BJ (cell line): ENCODE data around the gene TRPM5. TPM values are rescaled to one million over a fixed set of nuclear protein-coding genes. Genes with fewer than 3 reads are reported as not detected.

Source experiments
- CTCF ChIA-PET: fragments of 350-600 bp; formaldehyde crosslinking; extraction: SDS; loops from one replicate; lab custom pipeline; 2021; ENCODE audit warnings: antibody characterized with exemption, inconsistent platforms; lab: Yijun Ruan, JAX
- POLR2A ChIA-PET: fragments of 300-600 bp; sonication (Branson Sonifier 250); formaldehyde crosslinking; extraction: SDS; loops from one replicate; lab custom pipeline; 2021; ENCODE audit warnings: antibody characterized with exemption; lab: Charles Lee
- DNase-seq: peaks from one replicate; pipeline ENCODE4 v3.0.0-alpha.2; 2011; ENCODE audit warnings: low read depth
- H3K27me3 ChIP-seq: 2 replicates; pipeline ENCODE4 v1.6.0; 2011; ENCODE audit warnings: low read length; ENCODE audit not compliant: control insufficient read depth, insufficient read depth
- H3K36me3 ChIP-seq: 2 replicates; pipeline ENCODE4 v1.5.1; 2011; ENCODE audit warnings: low read length; ENCODE audit not compliant: control insufficient read depth, insufficient read depth
- H3K4me3 ChIP-seq: 2 replicates; pipeline ENCODE4 v1.5.1; 2011; ENCODE audit warnings: low read depth, mild to moderate bottlenecking, control low read depth, low read length
- CTCF ChIP-seq: IDR thresholded peaks from 2 replicates; pipeline ENCODE4 v1.5.1; 2011; ENCODE audit warnings: low read depth, mild to moderate bottlenecking, control low read depth, inconsistent platforms, low read length, moderate library complexity; ENCODE audit not compliant: insufficient read depth
- polyA plus RNA-seq: library from polyadenylated mRNA; depleted of rRNA; stranded (reverse); fragments of >200 nt; gene quantifications from 2 replicates; pipeline ENCODE4 v1.2.3, GENCODE V29; 2011

TRPM5 gene
- polyA plus RNA-seq, 1 experiment = not detected

- no peak for DNase-seq
- Histone ChIP-seq H3K27me3 (no peaks in the 10 kb centered on the region), H3K4me3 (no peak overlapping the region), H3K36me3 (no peaks in the 10 kb centered on the region)
- TF ChIP-seq CTCF = no peak
- CTCF ChIA-PET = interaction anchor here (0.6 kb wide), 1 partner anchor 46 kb away, joined by 3 read pairs; no protein-coding TSS in a partner anchor
- POLR2A ChIA-PET = no interaction called here
Measured at GRCh38 chr11:2473361-2474058, 29.2 kb upstream of the TRPM5 start.

- ChIA-PET CTCF (no interaction called here), POLR2A (no interaction called here)
- Histone ChIP-seq H3K4me3 (no peak overlapping the region), H3K27me3 (no peaks in the 10 kb centered on the region), H3K36me3 (no peaks in the 10 kb centered on the region)
- no peak for DNase-seq
- TF ChIP-seq CTCF = no peak
Measured at GRCh38 chr11:2472428-2473186, 28.3 kb upstream of the TRPM5 start.

- no peak for TF ChIP-seq CTCF
- POLR2A ChIA-PET = no interaction called here
- no peaks in the 10 kb centered on the region for H3K36me3 ChIP-seq
- H3K4me3 ChIP-seq = no peak overlapping the region
- no peak for DNase-seq
- CTCF ChIA-PET = no interaction called here
- no peaks in the 10 kb centered on the region for H3K27me3 ChIP-seq
Measured at GRCh38 chr11:2471804-2472096, 27.4 kb upstream of the TRPM5 start.

GRCh38 chr11:2471048-2471803 is 26.9 kb upstream of the TRPM5 start:
- ChIA-PET CTCF (no interaction called here), POLR2A (no interaction called here)
- H3K27me3 ChIP-seq = no peaks in the 10 kb centered on the region
- no peaks in the 10 kb centered on the region for H3K36me3 ChIP-seq
- TF ChIP-seq CTCF = no peak
- no peak overlapping the region for H3K4me3 ChIP-seq
- no peak for DNase-seq

GRCh38 chr11:2470495-2470894 is 26.2 kb upstream of the TRPM5 start:
- no peaks in the 10 kb centered on the region for H3K27me3 ChIP-seq
- H3K36me3 ChIP-seq = no peaks in the 10 kb centered on the region
- no peak overlapping the region for H3K4me3 ChIP-seq
- TF ChIP-seq CTCF = no peak
- no peak for DNase-seq
- ChIA-PET POLR2A (no interaction called here), CTCF (no interaction called here)
